HEK293T (cell line): Measurements from ENCODE around the gene TTLL4.

ENCODE experiments used
- CTCF ChIA-PET: fragments of 350-600 bp; formaldehyde crosslinking; extraction: SDS; loops from one replicate; lab custom pipeline; 2021; ENCODE audit warnings: antibody characterized with exemption, inconsistent platforms; lab: Yijun Ruan, JAX
- POLR2A ChIA-PET: fragments of 350-600 bp; formaldehyde crosslinking; extraction: SDS; loops from one replicate; lab custom pipeline; 2020; ENCODE audit warnings: antibody characterized with exemption, inconsistent platforms; lab: Yijun Ruan, JAX
- DNase-seq: peaks from one replicate; pipeline ENCODE4 v3.0.0; 2012; ENCODE audit warnings: mixed read lengths; ENCODE audit errors: extremely low spot score
- ARNT ChIP-seq: fragments of 450-650 bp; IDR thresholded peaks from 2 replicates; pipeline ENCODE4 v1.6.1; 2017; ENCODE audit warnings: mild to moderate bottlenecking
- BHLHE40 ChIP-seq: fragments of 450-650 bp; IDR thresholded peaks from 2 replicates; pipeline ENCODE4 v1.6.1; 2016; ENCODE audit warnings: mild to moderate bottlenecking, moderate library complexity, borderline replicate concordance
- CTBP1 ChIP-seq: fragments of 450-650 bp; IDR thresholded peaks from 2 replicates; pipeline ENCODE4 v1.6.1; 2016; ENCODE audit warnings: borderline replicate concordance
- ELF4 ChIP-seq: fragments of 450-650 bp; IDR thresholded peaks from 2 replicates; pipeline ENCODE4 v1.6.1; 2017; ENCODE audit warnings: antibody characterized with exemption
- FOXA1 ChIP-seq: fragments of 450-650 bp; IDR thresholded peaks from 2 replicates; pipeline ENCODE4 v1.6.1; 2016; ENCODE audit warnings: mild to moderate bottlenecking
- FOXK2 ChIP-seq: fragments of 450-650 bp; IDR thresholded peaks from 2 replicates; pipeline ENCODE4 v1.6.1; 2016; ENCODE audit warnings: mild to moderate bottlenecking
- FOXM1 ChIP-seq: fragments of 450-650 bp; IDR thresholded peaks from 2 replicates; pipeline ENCODE4 v1.6.1; 2017; ENCODE audit warnings: mild to moderate bottlenecking, borderline replicate concordance
- HDGF ChIP-seq: fragments of 450-650 bp; IDR thresholded peaks from 2 replicates; pipeline ENCODE4 v1.6.1; 2017; ENCODE audit warnings: antibody characterized with exemption, borderline replicate concordance
- L3MBTL2 ChIP-seq: fragments of 450-650 bp; conservative IDR thresholded peaks from 2 replicates; pipeline ENCODE4 v1.6.1; 2016; ENCODE audit warnings: mild to moderate bottlenecking
- LEF1 ChIP-seq: fragments of 450-650 bp; IDR thresholded peaks from 2 replicates; pipeline ENCODE4 v1.6.1; 2017; ENCODE audit warnings: mild to moderate bottlenecking, borderline replicate concordance
- NFRKB ChIP-seq: fragments of 450-650 bp; IDR thresholded peaks from 2 replicates; pipeline ENCODE4 v1.6.1; 2016; ENCODE audit warnings: mild to moderate bottlenecking, moderate library complexity
- PKNOX1 ChIP-seq: fragments of 450-650 bp; IDR thresholded peaks from 2 replicates; pipeline ENCODE4 v1.6.1; 2016
- SP1 ChIP-seq: fragments of 450-650 bp; IDR thresholded peaks from 2 replicates; pipeline ENCODE4 v1.6.1; 2017
- SUZ12 ChIP-seq: fragments of 450-650 bp; IDR thresholded peaks from 2 replicates; pipeline ENCODE4 v1.6.1; 2016; ENCODE audit warnings: mild to moderate bottlenecking
- TARDBP ChIP-seq: fragments of 450-650 bp; IDR thresholded peaks from 2 replicates; pipeline ENCODE4 v1.6.1; 2016
- ZNF384 ChIP-seq: fragments of 450-650 bp; IDR thresholded peaks from 2 replicates; pipeline ENCODE4 v1.6.1; 2016

The TTLL4 gene

GRCh38 chr2:218722876-218723785 is 12.5 kb downstream of the TTLL4 start:
- no peak for DNase-seq
- POLR2A ChIA-PET, result interaction anchor here (0.9 to 2.4 kb wide), 3 partner anchors 12 to 57 kb away, joined by 3 to 11 read pairs (median 4); partner anchors contain the start of gene TTLL4
- CTCF ChIA-PET, result interaction anchor here (0.9 to 1.4 kb wide), 2 partner anchors 39 to 257 kb away, joined by 3 read pairs; no protein-coding TSS in a partner anchor
- TF ChIP-seq SUZ12 (no peak), L3MBTL2 (no peak), NFRKB (no peak), LEF1 (no peak), TARDBP (no peak), FOXA1 (no peak)

GRCh38 chr2:218726004-218726574 is 15.5 kb downstream of the TTLL4 start:
- DNase-seq, result no peak
- no peak for TF ChIP-seq SUZ12
- no peak for TF ChIP-seq ELF4
- no peak for TF ChIP-seq LEF1
- no peak for TF ChIP-seq ZNF384
- TF ChIP-seq CTBP1, result no peak
- no peak for TF ChIP-seq FOXA1
- no peak for TF ChIP-seq FOXK2
- TF ChIP-seq HDGF, result no peak
- TF ChIP-seq L3MBTL2, result no peak
- no peak for TF ChIP-seq PKNOX1
- no peak for TF ChIP-seq TARDBP
- CTCF ChIA-PET, result interaction anchor here (0.6 to 1.3 kb wide), 3 partner anchors 13 to 121 kb away, joined by 3 to 5 read pairs (median 3); no protein-coding TSS in a partner anchor
- POLR2A ChIA-PET, result no interaction called here

GRCh38 chr2:218727502-218728165 is 17.0 kb downstream of the TTLL4 start:
- ChIA-PET POLR2A (interaction anchor here (0.6 kb wide), 1 partner anchor 75 kb away, joined by 3 read pairs; no protein-coding TSS in a partner anchor), CTCF (interaction anchor here (0.6 to 0.8 kb wide), 4 partner anchors 47 to 121 kb away, joined by 3 read pairs; no protein-coding TSS in a partner anchor)
- no peak for TF ChIP-seq ZNF384
- no peak for TF ChIP-seq ARNT
- TF ChIP-seq FOXK2, result no peak
- no peak for TF ChIP-seq SP1
- TF ChIP-seq FOXA1, result no peak
- TF ChIP-seq FOXM1, result no peak
- no peak for TF ChIP-seq LEF1
- DNase-seq, result no peak

GRCh38 chr2:218729640-218730039 is 19.0 kb downstream of the TTLL4 start:
- CTCF ChIA-PET, result no interaction called here
- POLR2A ChIA-PET, result no interaction called here
- TF ChIP-seq FOXM1 (no peak), TARDBP (no peak), HDGF (no peak), ARNT (no peak), ELF4 (no peak)
- DNase-seq, result no peak

GRCh38 chr2:218732052-218732760 is 21.6 kb downstream of the TTLL4 start:
- ChIA-PET CTCF (interaction anchor here (1.1 kb wide), 1 partner anchor 115 kb away, joined by 5 read pairs; no protein-coding TSS in a partner anchor), POLR2A (interaction anchor here (0.7 kb wide), 1 partner anchor 15 kb away, joined by 3 read pairs; no protein-coding TSS in a partner anchor)
- TF ChIP-seq SP1, result no peak
- no peak for TF ChIP-seq TARDBP
- no peak for TF ChIP-seq PKNOX1
- no peak for TF ChIP-seq L3MBTL2
- no peak for TF ChIP-seq FOXK2
- TF ChIP-seq BHLHE40, result no peak
- TF ChIP-seq HDGF, result no peak
- no peak for TF ChIP-seq NFRKB
- TF ChIP-seq FOXA1, result no peak
- no peak for TF ChIP-seq ELF4
- no peak for TF ChIP-seq LEF1
- no peak for TF ChIP-seq CTBP1
- DNase-seq, result no peak

GRCh38 chr2:218732761-218733158 is 22.1 kb downstream of the TTLL4 start:
- no peak for DNase-seq
- CTCF ChIA-PET, result no interaction called here
- POLR2A ChIA-PET, result no interaction called here
- TF ChIP-seq PKNOX1 (no peak), FOXK2 (no peak), SP1 (no peak), L3MBTL2 (no peak), ZNF384 (no peak), FOXA1 (no peak)
